ENCODE results near the gene VIPR2.

VIPR2 gene

GRCh38 chr7:159157714-159158113, 13.0 kb upstream of the VIPR2 start:
- H3K4me3 ChIP-seq (ENCODE audit: low read depth, low read length), result no peak overlapping the region
- no peaks in the 10 kb centered on the region for H3K4me1 ChIP-seq (ENCODE audit: control insufficient read depth, insufficient read depth, low read length, unreplicated experiment)
- H3K27me3 ChIP-seq (ENCODE audit: insufficient read depth, low read length), result no peaks in the 10 kb centered on the region
- no peaks in the 10 kb centered on the region for H3K36me3 ChIP-seq (ENCODE audit: insufficient read depth, low read length)
- no peak overlapping the region for H2AFZ ChIP-seq (ENCODE audit: low read length, unreplicated experiment)
- H3K27ac ChIP-seq (ENCODE audit: low read depth, low read length), result no peak overlapping the region
- H3K79me2 ChIP-seq (ENCODE audit: control insufficient read depth, insufficient read depth, low read length, unreplicated experiment), result no peaks in the 10 kb centered on the region

- Histone ChIP-seq H3K4me1 (ENCODE audit: control insufficient read depth, insufficient read depth, low read length, unreplicated experiment) (no peaks in the 10 kb centered on the region), H2AFZ (ENCODE audit: low read length, unreplicated experiment) (no peak overlapping the region), H3K36me3 (ENCODE audit: insufficient read depth, low read length) (no peaks in the 10 kb centered on the region), H3K27ac (ENCODE audit: low read depth, low read length) (no peak overlapping the region), H3K79me2 (ENCODE audit: control insufficient read depth, insufficient read depth, low read length, unreplicated experiment) (no peaks in the 10 kb centered on the region), H3K27me3 (ENCODE audit: insufficient read depth, low read length) (no peaks in the 10 kb centered on the region), H3K4me3 (ENCODE audit: low read depth, low read length) (no peak overlapping the region)
Observed at GRCh38 chr7:159156436-159157245, 12.0 kb upstream of the VIPR2 start.

GRCh38 chr7:159155410-159155809, 10.7 kb upstream of the VIPR2 start:
- H2AFZ ChIP-seq (ENCODE audit: low read length, unreplicated experiment), result no peak overlapping the region

GRCh38 chr7:159154243-159154642, 9.6 kb upstream of the VIPR2 start:
- no peak overlapping the region for H3K4me3 ChIP-seq (ENCODE audit: low read depth, low read length)
- no peaks in the 10 kb centered on the region for H3K79me2 ChIP-seq (ENCODE audit: control insufficient read depth, insufficient read depth, low read length, unreplicated experiment)
- H3K27me3 ChIP-seq (ENCODE audit: insufficient read depth, low read length), result no peaks in the 10 kb centered on the region
- H3K36me3 ChIP-seq (ENCODE audit: insufficient read depth, low read length), result no peaks in the 10 kb centered on the region
- no peak overlapping the region for H3K27ac ChIP-seq (ENCODE audit: low read depth, low read length)
- no peak overlapping the region for H2AFZ ChIP-seq (ENCODE audit: low read length, unreplicated experiment)
- H3K4me1 ChIP-seq (ENCODE audit: control insufficient read depth, insufficient read depth, low read length, unreplicated experiment), result no peaks in the 10 kb centered on the region

More at GRCh38 chr7:159155410-159155809, 10.7 kb upstream of the VIPR2 start:
- Histone ChIP-seq H3K36me3 (ENCODE audit: insufficient read depth, low read length) (no peaks in the 10 kb centered on the region), H3K27me3 (ENCODE audit: insufficient read depth, low read length) (no peaks in the 10 kb centered on the region), H3K27ac (ENCODE audit: low read depth, low read length) (no peak overlapping the region), H3K4me1 (ENCODE audit: control insufficient read depth, insufficient read depth, low read length, unreplicated experiment) (no peaks in the 10 kb centered on the region), H3K79me2 (ENCODE audit: control insufficient read depth, insufficient read depth, low read length, unreplicated experiment) (no peaks in the 10 kb centered on the region), H3K4me3 (ENCODE audit: low read depth, low read length) (no peak overlapping the region)

DNA sequence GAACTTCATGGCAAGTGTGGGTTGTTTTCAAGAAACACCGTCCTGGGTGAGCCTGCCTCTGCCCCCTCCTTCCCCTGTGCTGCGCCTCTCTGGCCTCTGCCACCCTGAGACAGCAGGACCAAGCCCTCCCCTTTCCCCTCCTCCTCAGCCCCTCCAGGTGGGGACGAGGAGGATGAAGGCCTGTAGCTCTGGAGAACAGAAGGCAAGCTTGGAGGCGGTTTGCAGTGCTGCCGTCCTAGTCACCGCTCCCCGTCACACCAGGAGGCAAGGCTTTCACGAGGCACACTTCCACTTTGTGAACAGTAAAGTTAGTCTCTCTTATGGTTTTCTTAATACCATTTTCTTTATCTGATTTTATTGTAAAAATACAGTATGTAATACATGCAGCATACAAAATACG, 8.8 kb upstream of the VIPR2 start:
- Histone ChIP-seq H2AFZ (ENCODE audit: low read length, unreplicated experiment) (no peak overlapping the region), H3K27me3 (ENCODE audit: insufficient read depth, low read length) (no peaks in the 10 kb centered on the region), H3K79me2 (ENCODE audit: control insufficient read depth, insufficient read depth, low read length, unreplicated experiment) (no peaks in the 10 kb centered on the region), H3K4me3 (ENCODE audit: low read depth, low read length) (no peak overlapping the region), H3K4me1 (ENCODE audit: control insufficient read depth, insufficient read depth, low read length, unreplicated experiment) (no peaks in the 10 kb centered on the region), H3K27ac (ENCODE audit: low read depth, low read length) (no peak overlapping the region), H3K36me3 (ENCODE audit: insufficient read depth, low read length) (no peaks in the 10 kb centered on the region)

DNA sequence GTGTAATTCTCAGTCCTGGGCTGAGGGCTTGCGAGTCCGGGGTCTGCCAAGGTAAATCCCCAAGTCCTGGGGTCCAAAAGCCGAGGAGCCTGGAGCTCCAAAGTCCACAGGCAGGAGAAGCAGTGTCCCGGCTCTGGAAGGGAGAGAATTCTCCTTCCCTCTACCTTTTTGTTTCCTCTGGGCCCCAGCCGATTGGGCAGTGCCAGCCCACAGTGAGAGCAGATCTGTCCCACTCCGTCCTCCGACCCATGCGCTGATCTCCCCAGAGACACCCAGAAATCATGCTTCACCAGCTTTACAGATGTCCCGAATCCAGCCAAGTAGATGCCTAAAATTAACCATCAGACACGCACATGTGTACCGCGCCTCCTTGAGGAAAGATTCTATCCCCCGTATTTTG, 8.1 kb upstream of the VIPR2 start:
- Histone ChIP-seq H3K27ac (ENCODE audit: low read depth, low read length) (no peak overlapping the region), H3K79me2 (ENCODE audit: control insufficient read depth, insufficient read depth, low read length, unreplicated experiment) (no peaks in the 10 kb centered on the region), H3K4me3 (ENCODE audit: low read depth, low read length) (no peak overlapping the region), H3K36me3 (ENCODE audit: insufficient read depth, low read length) (no peaks in the 10 kb centered on the region), H3K4me1 (ENCODE audit: control insufficient read depth, insufficient read depth, low read length, unreplicated experiment) (no peaks in the 10 kb centered on the region), H2AFZ (ENCODE audit: low read length, unreplicated experiment) (no peak overlapping the region), H3K27me3 (ENCODE audit: insufficient read depth, low read length) (no peaks in the 10 kb centered on the region)

GRCh38 chr7:159151231-159151630, 6.6 kb upstream of the VIPR2 start:
- Histone ChIP-seq H3K27ac (ENCODE audit: low read depth, low read length) (no peak overlapping the region), H3K4me3 (ENCODE audit: low read depth, low read length) (no peak overlapping the region), H3K27me3 (ENCODE audit: insufficient read depth, low read length) (peaks cover 3% of the 10 kb centered on the region; the same call in 1 of the 2 replicates), H3K79me2 (ENCODE audit: control insufficient read depth, insufficient read depth, low read length, unreplicated experiment) (no peaks in the 10 kb centered on the region), H3K36me3 (ENCODE audit: insufficient read depth, low read length) (no peaks in the 10 kb centered on the region), H2AFZ (ENCODE audit: low read length, unreplicated experiment) (no peak overlapping the region), H3K4me1 (ENCODE audit: control insufficient read depth, insufficient read depth, low read length, unreplicated experiment) (no peaks in the 10 kb centered on the region)

GRCh38 chr7:159149488-159149887, 4.8 kb upstream of the VIPR2 start:
- Histone ChIP-seq H3K27me3 (ENCODE audit: insufficient read depth, low read length) (peaks cover 17% of the 10 kb centered on the region), H3K36me3 (ENCODE audit: insufficient read depth, low read length) (no peaks in the 10 kb centered on the region), H3K79me2 (ENCODE audit: control insufficient read depth, insufficient read depth, low read length, unreplicated experiment) (no peaks in the 10 kb centered on the region), H3K4me3 (ENCODE audit: low read depth, low read length) (no peak overlapping the region), H3K27ac (ENCODE audit: low read depth, low read length) (no peak overlapping the region), H3K4me1 (ENCODE audit: control insufficient read depth, insufficient read depth, low read length, unreplicated experiment) (no peaks in the 10 kb centered on the region), H2AFZ (ENCODE audit: low read length, unreplicated experiment) (no peak overlapping the region)

DNA sequence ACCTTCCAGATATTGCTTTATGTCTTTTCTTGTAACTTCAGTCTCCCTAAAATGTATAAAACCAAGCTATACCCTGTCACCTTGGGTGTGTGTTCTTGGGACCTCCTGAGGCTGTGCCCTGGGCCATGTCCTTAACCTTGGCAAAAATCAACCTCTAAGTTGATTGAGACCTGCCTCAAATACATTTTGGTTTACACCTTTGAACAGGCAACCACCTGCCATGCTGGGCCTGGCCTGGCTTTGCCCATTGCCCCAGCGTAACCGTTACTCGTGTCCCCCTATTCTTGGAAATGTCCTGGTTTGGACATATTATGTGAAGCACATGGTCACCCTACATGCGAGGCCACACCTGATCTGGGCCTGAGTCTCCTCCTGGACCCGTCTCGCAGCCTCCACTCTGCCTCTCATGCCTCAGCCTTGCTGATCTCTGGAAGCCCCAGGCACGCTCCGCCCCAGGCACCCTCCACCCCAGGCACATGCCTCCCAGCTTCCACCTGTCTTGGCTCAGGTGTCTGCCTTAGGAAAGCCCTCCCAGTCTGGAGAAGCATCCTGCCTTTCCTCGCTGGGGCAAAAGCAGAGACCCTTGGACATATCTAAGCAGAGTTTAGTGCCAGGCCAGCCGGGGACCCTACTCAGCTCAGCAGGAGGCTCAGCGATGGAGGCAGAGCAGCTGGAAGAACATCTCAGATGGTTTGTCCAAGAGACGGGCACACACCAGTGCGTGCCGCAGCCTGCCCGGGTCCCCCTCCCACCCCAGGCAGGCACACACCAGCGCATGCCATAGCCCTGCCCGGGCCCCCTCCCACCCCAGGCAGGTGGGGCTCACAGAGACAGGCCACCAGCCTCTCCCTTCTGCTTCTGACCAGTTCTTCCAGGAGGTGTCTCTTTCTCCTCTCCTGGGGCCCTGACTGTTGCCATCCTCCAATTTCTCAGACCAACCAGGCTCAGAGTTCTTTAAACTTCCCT, 4.0 kb upstream of the VIPR2 start:
- Histone ChIP-seq H3K4me3 (ENCODE audit: low read depth, low read length) (no peak overlapping the region), H3K36me3 (ENCODE audit: insufficient read depth, low read length) (no peaks in the 10 kb centered on the region), H3K27me3 (ENCODE audit: insufficient read depth, low read length) (peaks cover 25% of the 10 kb centered on the region), H3K4me1 (ENCODE audit: control insufficient read depth, insufficient read depth, low read length, unreplicated experiment) (no peaks in the 10 kb centered on the region), H3K79me2 (ENCODE audit: control insufficient read depth, insufficient read depth, low read length, unreplicated experiment) (no peaks in the 10 kb centered on the region), H3K27ac (ENCODE audit: low read depth, low read length) (no peak overlapping the region), H2AFZ (ENCODE audit: low read length, unreplicated experiment) (no peak overlapping the region)

- Histone ChIP-seq H3K79me2 (ENCODE audit: control insufficient read depth, insufficient read depth, low read length, unreplicated experiment) (no peaks in the 10 kb centered on the region), H3K4me1 (ENCODE audit: control insufficient read depth, insufficient read depth, low read length, unreplicated experiment) (no peaks in the 10 kb centered on the region), H3K36me3 (ENCODE audit: insufficient read depth, low read length) (no peaks in the 10 kb centered on the region), H3K4me3 (ENCODE audit: low read depth, low read length) (no peak overlapping the region), H3K27me3 (ENCODE audit: insufficient read depth, low read length) (peaks cover 31% of the 10 kb centered on the region), H3K27ac (ENCODE audit: low read depth, low read length) (no peak overlapping the region), H2AFZ (ENCODE audit: low read length, unreplicated experiment) (no peak overlapping the region)
Observed at GRCh38 chr7:159147687-159148086, 3.0 kb upstream of the VIPR2 start.
